ENCODE measurements around the gene DOCK4.

The DOCK4 gene

DNA sequence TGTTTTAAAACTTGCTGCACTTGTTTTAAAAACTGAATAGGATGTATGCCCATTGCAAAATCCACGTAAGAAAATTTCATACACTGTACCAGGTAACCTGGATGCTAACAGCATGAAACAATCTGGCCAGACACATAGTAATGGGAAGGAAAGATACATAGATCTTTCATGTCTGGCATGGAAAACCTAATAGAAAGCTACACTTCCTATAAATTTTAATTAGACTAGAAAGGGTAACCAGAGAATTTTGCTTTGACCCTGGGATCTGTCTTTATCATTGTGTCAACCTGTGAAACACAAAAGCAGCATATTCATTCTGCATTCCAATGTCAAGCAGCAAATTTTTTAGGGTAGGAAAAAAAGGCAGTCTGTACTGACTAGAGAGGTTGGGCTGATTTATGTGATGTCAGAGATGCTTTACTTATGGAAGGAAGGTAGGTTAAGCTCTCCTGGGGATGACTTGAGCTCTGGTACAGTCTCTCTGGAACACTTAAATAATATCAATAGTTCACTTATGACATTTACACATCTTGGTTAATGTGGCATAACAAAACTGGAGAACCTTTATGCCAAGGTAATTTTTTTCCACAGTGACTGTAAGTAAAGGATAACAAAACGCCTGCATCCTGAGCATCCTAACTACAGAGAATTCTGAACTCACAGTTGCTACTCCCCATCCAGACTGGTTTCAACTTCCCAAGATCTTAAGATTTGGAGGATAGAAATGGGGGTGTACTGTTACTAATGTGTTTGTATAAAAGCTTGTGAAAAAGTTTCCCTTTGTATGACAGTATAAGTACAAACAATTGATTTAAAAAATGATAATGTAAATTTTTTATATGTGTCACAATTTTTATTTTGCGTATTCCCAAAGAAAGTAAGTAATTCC lies 44.7 kb downstream of the DOCK4 start:
- DNase-seq (ENCODE audit: low read depth in 2 of 2), result no peak

DNA sequence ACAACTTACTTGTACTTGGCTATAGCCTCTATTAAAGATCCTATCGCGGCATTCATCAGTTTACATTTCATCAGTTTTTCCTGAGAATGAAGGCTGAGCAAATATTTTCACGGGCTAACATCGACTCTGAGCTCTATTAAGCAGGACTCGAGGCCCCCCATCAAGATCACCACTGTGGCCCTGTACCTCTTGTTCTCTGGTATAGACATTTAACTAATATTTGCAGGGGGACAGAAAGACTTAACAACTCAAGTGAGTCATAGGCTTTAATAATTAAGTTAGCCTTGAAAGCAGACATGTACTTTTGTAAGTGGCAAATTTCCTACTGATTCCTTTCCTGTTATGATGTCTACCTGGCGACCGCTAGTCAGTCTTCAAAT lies 45.4 kb downstream of the DOCK4 start:
- DNase-seq (ENCODE audit: low read depth in 2 of 2), result no peak

DNA sequence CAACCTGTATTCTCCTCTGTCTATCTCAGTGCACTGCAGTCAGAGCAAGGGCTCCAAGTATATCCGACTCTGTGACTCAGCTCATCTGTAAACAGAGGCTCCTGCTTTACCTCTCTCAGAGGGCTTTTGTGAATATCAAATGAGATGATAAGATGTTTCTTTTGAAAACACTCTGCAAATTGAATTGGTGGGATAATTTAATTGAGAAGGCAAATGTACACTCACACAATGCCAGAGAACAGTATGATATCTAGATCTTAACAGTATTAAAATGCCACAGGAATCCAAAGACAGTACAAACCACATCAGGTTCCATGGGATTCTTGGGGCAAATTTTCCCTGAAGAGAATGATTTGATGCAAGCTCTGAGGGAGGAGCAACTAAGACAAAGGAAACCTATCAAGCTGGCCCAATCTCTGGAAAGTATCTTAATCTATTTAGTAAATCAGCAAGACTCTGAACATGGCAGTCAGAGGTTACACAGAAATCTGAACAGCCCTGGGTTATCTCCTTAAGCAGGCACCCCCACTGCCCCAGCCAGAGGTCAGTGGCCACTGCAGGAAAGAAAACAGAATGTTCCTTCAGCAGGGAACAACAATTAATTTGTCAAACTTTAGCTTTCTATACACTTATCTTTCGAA lies 45.9 kb downstream of the DOCK4 start:
- DNase-seq (ENCODE audit: low read depth in 2 of 2), result no peak

DNA sequence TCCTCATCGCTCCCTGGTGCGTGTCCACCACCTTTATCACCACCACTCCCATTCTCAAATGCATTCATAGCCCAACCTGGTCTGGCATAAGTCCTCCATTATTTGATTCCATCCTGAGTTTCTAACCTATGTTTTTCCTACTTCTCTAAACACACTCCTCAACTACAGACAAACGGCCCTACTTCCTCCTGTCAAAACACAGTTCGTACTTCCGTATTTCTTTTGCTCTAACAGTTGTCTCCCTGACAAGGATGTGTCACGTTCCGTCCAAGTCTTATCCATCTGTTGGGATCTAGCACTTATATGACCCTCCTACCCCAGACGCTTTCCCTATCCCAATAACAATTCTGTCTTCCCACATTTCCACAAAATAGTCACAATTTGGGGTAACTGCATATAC lies 46.8 kb downstream of the DOCK4 start:
- no peak for DNase-seq (ENCODE audit: low read depth in 2 of 2)

DNA sequence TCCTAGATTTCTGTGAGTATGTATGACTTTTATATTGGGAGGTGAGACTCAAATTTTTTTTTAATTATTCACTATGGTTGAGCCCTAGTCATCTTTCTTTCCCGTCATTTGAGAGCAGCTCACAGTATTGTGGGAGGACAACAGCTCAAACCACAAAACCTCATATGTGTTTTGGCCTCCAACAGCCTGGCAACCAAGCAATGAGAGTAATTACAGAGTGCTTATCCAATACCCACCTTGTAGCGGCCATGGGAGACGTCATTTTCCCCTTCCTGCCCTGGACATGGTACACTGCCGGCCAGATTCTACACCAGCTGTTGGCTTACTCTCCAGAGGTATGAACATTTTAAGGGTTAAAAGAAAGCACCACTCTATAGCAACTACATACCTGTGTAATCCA lies 49.1 kb downstream of the DOCK4 start:
- DNase-seq (ENCODE audit: low read depth in 2 of 2), result no peak

DNA sequence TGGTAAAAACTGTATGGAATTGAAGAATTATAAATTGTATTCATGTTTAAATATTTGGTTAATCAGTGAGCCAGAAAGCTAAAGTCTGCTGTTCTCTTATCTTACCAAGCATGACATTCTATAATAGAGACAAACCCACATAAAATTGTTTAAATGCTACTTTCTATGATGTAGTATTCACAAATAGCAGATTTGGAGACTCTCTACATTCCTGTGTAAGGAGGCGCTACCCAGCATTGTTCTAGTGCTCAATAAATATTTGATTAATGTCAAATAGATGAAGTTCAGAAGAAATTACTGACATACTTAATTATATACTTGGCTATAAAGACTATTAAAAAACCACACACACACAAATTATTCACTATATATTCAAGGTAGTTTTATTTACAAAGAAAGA lies 49.8 kb downstream of the DOCK4 start:
- DNase-seq (ENCODE audit: low read depth in 2 of 2), result no peak

DNA sequence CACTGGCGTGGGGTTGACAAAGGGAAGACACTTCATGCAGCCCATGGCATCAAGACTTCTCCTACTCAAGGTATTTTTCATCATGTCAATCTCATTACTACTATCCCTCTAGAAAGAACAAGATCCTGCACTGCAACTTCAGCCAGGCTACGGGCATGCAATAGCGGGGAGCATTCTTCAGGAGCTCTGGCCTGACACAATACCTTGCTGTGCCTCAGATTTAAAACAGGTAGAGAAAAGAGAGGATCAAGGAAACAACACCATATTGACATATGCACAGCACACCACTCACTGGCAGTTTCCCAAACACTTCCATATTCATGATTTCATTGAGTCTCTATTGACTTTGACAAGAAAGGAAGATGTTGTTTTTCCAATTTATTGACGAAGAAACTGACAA lies 51.5 kb downstream of the DOCK4 start:
- no peak for DNase-seq (ENCODE audit: low read depth in 2 of 2)

DNA sequence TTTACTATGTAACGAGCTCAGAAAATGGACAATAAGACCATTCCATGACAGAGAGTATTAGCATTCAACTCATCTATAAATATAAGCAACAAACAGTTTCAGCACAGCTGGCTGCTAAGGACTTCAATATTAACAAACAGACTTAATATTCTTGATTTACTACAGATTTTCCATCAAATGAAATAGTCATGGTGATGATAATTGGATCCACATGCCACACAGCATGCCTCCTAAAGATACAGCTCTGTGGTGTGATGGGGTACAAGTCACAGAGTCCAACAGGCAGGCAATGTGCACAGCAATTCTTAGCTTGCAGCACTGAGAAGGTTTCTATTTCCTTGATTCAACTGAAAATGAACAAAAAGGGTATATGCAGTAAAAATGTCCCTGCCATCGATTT lies 54.0 kb downstream of the DOCK4 start:
- no peak for DNase-seq (ENCODE audit: low read depth in 2 of 2)

DNA sequence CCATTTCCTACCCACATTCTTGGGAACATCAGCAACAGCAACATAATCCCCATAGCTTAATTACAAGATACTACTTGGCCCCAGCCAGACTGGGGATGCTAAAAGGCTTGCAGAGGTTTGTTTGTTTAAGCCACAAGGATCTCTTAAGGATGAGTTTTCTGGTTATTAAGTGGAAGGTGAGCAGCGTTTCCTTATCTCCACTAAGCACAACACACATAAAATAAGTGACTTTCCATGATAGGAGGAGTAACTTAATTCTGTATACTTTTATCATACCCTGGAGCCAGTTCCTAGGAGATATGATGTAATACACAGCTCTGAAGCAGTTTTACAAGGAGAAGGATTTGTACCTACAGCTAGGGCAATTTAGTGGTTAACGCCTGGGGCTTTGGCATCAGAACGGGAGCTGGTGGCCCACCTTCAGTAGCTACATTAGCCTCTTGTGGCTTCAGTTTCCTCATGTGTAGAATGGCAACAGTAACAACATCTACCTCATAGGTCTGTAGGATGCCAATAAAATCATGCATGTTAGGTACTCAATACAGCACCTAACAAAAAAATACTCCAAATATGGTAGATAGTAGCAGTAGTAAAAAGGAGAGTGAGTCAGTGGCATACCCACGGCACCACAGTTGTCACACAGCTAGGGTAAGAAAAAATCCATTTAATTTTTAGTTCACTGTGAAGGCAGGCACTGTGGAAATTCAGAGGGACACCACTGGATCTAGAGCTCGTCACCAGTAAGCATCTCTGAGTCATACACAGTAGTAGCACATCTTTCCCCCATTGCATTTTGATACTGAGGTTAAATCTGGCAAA lies 55.2 kb downstream of the DOCK4 start:
- DNase-seq (ENCODE audit: low read depth in 2 of 2), result no peak

DNA sequence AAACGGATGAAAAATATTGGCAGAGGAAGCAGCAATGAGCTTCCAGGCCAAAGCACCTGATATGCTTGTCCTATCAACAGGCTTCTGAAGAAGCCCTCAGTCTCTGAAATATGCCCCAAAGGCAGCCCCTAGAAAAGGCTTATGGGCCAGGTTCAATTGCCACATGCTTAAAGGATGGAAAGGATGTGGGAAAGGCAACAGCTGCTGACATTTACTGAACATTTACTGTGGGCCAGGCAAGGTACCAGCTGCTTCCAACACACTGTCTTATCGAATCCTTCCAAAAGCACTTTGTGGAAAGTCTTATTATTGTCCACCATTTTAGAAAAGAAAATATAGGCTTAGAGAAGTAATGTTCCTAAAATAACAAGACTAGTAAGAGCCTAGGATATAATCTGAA lies 56.5 kb downstream of the DOCK4 start:
- no peak for DNase-seq (ENCODE audit: low read depth in 2 of 2)

DNA sequence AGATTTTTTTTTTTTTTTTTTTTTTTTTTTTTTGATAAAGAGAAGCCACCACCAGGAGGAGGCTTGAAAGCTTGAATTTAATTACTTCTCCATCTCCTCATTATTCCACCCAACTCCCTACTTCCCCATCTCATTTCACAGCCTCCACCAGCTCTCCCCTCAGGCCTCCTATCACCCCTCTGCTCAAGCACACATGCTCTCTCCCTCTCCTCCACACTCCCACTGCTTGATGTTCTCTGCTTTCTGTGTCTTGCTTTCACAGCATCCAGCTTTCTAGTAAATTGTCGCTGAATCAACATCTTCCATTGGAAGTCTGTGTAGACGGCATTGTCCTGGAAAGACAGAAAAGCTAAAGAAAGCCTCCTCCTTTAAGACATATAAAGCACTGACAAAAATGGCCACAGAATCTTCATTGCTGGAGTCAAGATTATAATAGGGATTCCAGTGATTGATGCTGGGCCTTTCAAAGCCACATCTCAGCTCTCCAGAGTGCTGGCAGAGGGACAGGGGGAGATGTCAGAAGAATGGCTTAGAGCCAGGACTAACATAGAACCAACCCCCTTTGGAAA lies 58.3 kb downstream of the DOCK4 start:
- no peak for DNase-seq (ENCODE audit: low read depth in 2 of 2)

DNA sequence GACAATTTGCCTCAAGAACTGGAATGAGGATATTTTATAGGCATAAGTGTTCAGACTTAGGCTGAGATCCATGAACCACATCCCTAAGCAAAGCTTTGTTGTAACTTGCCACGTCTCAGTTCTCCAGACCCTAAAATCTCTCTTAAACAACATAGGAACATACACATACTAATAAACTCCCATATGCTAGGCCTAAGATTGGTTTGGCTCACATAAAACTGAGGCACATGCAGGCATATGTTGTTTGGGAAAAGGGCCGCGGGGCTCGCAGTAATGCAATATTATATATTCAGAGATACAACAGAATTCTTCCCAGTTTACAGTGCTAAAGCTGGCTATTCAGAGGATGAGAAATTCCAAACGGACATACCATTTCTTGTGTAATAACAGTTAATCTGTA lies 61.0 kb downstream of the DOCK4 start:
- no peak for DNase-seq (ENCODE audit: low read depth in 2 of 2)

DNA sequence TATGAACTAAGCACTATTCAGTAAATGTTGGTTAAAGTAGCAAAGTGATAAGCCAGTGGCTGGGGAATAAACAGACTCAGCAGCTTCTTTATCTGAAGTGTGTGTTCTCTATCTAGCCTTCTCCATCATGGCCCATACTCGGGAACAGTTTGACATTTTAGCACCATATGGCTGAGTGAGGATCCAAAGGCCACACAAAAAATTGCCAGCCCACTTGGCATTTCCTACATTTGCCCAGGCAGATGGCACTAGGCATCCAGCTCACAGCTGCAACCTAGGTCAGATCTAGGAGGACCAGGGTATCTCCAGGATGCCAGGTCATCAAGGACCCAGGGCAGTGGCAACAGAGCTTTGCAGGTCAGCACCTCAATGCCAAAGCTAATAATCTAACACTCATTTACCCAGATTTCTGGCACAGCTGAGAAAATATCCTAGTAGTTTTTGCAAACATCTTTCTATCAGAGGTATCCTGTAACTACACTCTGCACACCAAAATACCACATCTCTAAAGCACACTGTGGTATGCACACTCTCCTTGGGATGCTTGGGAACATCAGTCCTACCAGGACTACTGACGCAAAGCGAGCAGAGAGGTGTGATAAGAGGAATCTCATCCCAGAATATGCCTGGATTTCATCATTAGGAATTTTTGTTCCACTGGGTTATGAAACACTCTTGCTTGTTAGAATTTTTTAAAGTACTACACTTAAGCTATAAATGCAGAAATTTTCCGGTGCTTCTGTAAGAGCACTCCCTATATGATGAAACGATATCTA lies 61.7 kb downstream of the DOCK4 start:
- no peak for DNase-seq (ENCODE audit: low read depth in 2 of 2)

DNA sequence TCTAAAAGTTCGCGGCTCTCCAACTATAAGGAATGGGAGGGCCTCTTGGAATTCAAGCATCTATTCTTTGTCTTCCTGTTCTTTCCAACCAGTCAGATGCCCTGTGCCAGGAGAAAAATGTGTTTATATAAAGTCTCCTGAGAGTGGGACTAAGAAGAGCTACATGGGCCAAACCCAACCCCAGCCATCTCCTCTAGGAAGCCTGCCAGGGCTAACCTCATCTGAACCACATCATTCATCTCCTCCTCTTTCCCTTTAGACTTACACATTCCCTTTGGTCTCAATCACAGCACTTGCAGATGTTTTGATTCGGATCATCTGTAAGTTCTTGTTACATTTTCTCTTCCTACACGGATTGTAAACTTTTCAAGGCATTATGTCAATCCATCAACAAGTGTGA lies 62.6 kb downstream of the DOCK4 start:
- DNase-seq (ENCODE audit: low read depth in 2 of 2), result no peak

DNA sequence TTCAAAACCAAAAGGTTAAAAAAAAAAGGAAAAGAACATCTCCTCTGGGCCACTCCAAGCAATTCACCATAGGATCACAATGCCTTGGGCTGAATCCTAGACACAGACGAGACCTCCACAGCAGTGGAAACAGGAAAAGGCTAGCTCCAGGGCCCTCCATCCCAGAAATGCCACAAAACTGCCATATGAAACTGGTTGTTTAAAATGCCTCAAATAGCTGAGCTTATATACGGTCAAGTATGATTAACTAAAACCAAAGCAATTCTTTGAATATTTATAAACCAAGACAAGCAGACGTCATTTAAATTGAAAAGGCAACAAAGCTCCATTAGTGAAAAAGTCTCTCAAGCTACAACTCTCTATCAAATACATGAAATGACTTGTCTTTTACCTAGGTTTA lies 63.1 kb downstream of the DOCK4 start:
- DNase-seq (ENCODE audit: low read depth in 2 of 2), result no peak

DNA sequence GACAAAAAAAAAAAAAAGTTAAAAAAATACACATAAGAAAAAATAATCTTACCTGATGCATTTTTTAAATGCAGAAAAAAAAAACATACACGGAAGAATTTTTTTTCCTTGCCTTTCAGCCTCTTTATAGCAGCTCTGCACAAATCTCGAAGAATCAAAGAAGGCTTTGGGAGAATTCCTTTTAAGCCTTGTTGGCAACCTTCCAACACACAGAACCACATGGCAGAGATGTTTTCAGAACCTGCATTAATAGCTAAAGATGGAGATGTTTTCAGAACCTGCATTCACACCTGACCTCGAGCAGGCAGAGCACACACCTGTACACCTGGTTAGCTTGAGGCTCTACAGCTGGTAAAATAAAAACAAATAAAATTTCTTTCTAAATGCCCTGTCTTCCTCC lies 65.6 kb downstream of the DOCK4 start:
- no peak for DNase-seq (ENCODE audit: low read depth in 2 of 2)

DNA sequence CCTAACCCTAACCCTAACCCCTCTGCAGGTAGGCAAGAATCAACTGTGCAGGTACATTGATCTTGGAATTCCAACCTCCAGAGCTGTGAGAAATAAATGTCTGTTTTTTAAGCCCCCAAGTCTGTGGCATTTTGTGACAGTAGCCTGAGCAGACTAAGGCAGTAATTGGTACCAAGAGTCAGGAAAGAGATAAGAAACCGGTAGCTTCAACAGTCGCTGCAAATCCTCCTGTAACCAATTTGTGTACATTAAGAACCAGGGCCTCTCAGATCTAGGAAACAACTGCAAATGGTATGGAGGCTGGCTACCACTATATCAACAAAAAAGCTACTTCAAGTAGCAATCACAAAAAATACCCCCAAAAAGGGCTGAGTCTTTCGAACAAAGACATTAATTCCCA lies 67.3 kb downstream of the DOCK4 start:
- no peak for DNase-seq (ENCODE audit: low read depth in 2 of 2)

DNA sequence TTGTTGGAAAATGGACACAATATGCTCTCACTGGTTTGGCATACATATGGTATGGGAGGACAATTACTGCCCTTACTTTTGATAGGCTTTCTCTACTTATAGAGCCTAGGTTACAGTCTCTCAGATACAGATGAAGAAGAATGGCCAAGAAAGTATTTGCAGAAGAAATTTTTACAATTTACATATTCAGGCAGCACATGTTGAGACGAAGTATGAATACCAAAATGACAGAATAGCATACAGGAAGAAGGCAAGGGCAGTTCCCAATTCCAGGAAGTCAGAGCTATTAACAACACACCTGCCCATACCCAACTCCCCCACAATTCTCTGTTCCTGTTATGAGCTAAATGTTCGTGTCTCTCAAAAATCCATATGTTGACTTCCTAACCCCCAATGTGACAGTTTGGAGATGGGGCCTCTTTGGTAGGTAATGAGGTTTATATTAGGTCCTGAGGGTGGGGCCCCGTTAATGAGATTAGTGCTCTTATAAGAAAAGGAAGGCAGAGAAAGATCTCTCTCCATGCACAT lies 67.8 kb downstream of the DOCK4 start:
- no peak for DNase-seq (ENCODE audit: low read depth in 2 of 2)

DNA sequence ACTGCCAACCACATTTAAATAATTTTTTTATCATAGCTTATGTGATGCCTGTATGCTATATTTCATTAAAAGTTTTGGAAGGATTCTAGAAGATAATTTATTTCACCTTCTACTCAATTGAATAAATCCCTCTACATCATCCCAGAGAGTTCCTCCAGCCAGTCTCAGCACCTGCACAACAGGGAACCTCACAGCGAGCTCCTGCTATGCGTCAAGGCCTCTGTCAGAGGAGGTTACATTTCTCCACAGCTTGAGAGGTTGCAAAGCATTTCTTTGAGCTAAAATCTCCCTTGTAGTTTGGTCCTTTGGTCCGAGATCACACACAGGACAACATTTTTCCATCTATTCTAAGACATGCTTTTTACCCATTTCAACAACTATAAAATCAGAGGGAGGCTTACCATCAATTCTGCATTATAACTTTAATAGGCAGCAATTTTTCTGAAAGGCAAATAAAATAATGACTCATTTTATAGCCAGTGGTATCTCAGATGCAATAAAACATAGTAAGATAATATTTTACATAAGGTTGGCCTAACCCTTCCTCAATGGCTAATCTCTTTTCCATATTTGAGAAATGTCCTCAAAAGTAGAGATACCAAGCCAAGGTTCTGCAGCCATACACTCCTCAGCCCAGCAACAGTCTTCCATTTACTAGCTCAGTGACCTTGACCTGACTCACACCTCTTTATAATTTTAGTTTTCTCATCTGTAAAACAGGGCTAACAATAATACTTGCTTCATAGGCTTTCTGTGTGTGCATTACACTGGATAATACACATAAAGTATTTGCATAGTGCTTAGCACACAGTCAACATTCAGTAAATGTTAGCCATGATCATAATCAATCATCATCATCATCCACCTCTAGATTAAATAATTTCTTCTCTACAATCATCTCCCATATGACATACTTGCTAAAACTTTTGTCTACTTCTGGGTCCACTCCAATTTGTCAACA lies 68.8 kb downstream of the DOCK4 start:
- no peak for DNase-seq (ENCODE audit: low read depth in 2 of 2)
